Measurements from ENCODE around the gene NCKAP1.

NCKAP1 gene

GRCh38 chr2:182920631-182921056 is 117.6 kb downstream of the NCKAP1 start:
- Histone ChIP-seq H3K27ac (replicated peaks; ENCODE audit: low read length) (no peak overlapping the region), H3K4ac (ENCODE audit: low read length) (no peak overlapping the region), H3K18ac (ENCODE audit: low read length) (no peak overlapping the region), H3K4me2 (ENCODE audit: insufficient read depth, low read length, poor library complexity, severe bottlenecking) (no peak overlapping the region), H2AFZ (ENCODE audit: low read length) (no peak overlapping the region), H3K9ac (ENCODE audit: low read depth, low read length, poor library complexity) (no peak overlapping the region), H2BK120ac (ENCODE audit: low read depth, low read length) (no peak overlapping the region), H3K79me1 (ENCODE audit: low read depth, low read length) (no peaks in the 10 kb centered on the region), H4K91ac (ENCODE audit: low read depth, low read length, poor library complexity) (no peak overlapping the region), H3K4me3 (ENCODE audit: low read length in 2 of 2) (no peak overlapping the region), H3K4me1 (ENCODE audit: control insufficient read depth in 2 of 2, insufficient read depth in 1 of 2, low read depth in 1 of 2, low read length in 2 of 2) (peaks cover 0 to 3% of the 10 kb centered on the region in 2 donors), H3K27me3 (ENCODE audit: control insufficient read depth in 3 of 3, insufficient read depth in 3 of 3, low read depth in 1 of 3, low read length in 3 of 3) (no peaks in the 10 kb centered on the region), H3K9me3 (replicated peaks in 1 of 2; ENCODE audit: control insufficient read depth in 2 of 2, insufficient read depth in 1 of 2, low read depth in 1 of 2, low read length in 2 of 2) (no peaks in the 10 kb centered on the region), H3K14ac (ENCODE audit: low read length) (no peak overlapping the region), H3K23ac (ENCODE audit: low read depth, low read length, poor library complexity) (no peak overlapping the region), H3K36me3 (replicated peaks in 1 of 2; ENCODE audit: control insufficient read depth in 2 of 2, insufficient read depth in 2 of 2, low read length in 2 of 2) (peaks cover 3 to 88% of the 10 kb centered on the region in 2 donors), H2BK5ac (ENCODE audit: low read length) (no peak overlapping the region), H2AK5ac (ENCODE audit: low read depth, low read length) (no peak overlapping the region), H2BK15ac (ENCODE audit: low read length) (no peak overlapping the region), H2BK12ac (ENCODE audit: low read length) (no peak overlapping the region), H4K8ac (ENCODE audit: low read depth, low read length) (no peak overlapping the region)
- DNase-seq (ENCODE audit: low spot score), result no peak
- WGBS, 2 donors (ENCODE audit: extremely low coverage in 2 of 2, insufficient read length in 2 of 2, insufficient replicate concordance in 1 of 2), result no CpG with 5 or more reads among the region's 5 CpGs

- Histone ChIP-seq H3K79me1 (ENCODE audit: low read depth, low read length) (no peaks in the 10 kb centered on the region), H4K8ac (ENCODE audit: low read depth, low read length) (no peak overlapping the region), H2AFZ (ENCODE audit: low read length) (no peak overlapping the region), H3K9ac (ENCODE audit: low read depth, low read length, poor library complexity) (no peak overlapping the region), H2BK15ac (ENCODE audit: low read length) (no peak overlapping the region), H3K36me3 (replicated peaks in 1 of 2; ENCODE audit: control insufficient read depth in 2 of 2, insufficient read depth in 2 of 2, low read length in 2 of 2) (peaks cover 6 to 88% of the 10 kb centered on the region in 2 donors), H2AK5ac (ENCODE audit: low read depth, low read length) (no peak overlapping the region), H3K23ac (ENCODE audit: low read depth, low read length, poor library complexity) (no peak overlapping the region), H4K91ac (ENCODE audit: low read depth, low read length, poor library complexity) (no peak overlapping the region), H3K4ac (ENCODE audit: low read length) (no peak overlapping the region), H3K27ac (replicated peaks; ENCODE audit: low read length) (no peak overlapping the region), H3K4me3 (ENCODE audit: low read length in 2 of 2) (no peak overlapping the region), H3K4me2 (ENCODE audit: insufficient read depth, low read length, poor library complexity, severe bottlenecking) (no peak overlapping the region), H3K9me3 (replicated peaks in 1 of 2; ENCODE audit: control insufficient read depth in 2 of 2, insufficient read depth in 1 of 2, low read depth in 1 of 2, low read length in 2 of 2) (no peaks in the 10 kb centered on the region), H2BK12ac (ENCODE audit: low read length) (no peak overlapping the region), H3K27me3 (ENCODE audit: control insufficient read depth in 3 of 3, insufficient read depth in 3 of 3, low read depth in 1 of 3, low read length in 3 of 3) (no peaks in the 10 kb centered on the region), H2BK120ac (ENCODE audit: low read depth, low read length) (no peak overlapping the region), H2BK5ac (ENCODE audit: low read length) (no peak overlapping the region), H3K18ac (ENCODE audit: low read length) (no peak overlapping the region), H3K4me1 (ENCODE audit: control insufficient read depth in 2 of 2, insufficient read depth in 1 of 2, low read depth in 1 of 2, low read length in 2 of 2) (peaks cover 0 to 3% of the 10 kb centered on the region in 2 donors), H3K14ac (ENCODE audit: low read length) (no peak overlapping the region)
- no CpG with 5 or more reads among the region's 7 CpGs for WGBS, 2 donors (ENCODE audit: extremely low coverage in 2 of 2, insufficient read length in 2 of 2, insufficient replicate concordance in 1 of 2)
- no peak for DNase-seq (ENCODE audit: low spot score)
Measured at GRCh38 chr2:182920089-182920488, 118.2 kb downstream of the NCKAP1 start.

- no peak overlapping the region for H3K27ac ChIP-seq (replicated peaks; ENCODE audit: low read length)
Measured at GRCh38 chr2:182918961-182919652, 119.2 kb downstream of the NCKAP1 start.

GRCh38 chr2:182917924-182918323 is 120.3 kb downstream of the NCKAP1 start:
- no peak overlapping the region for H3K18ac ChIP-seq (ENCODE audit: low read length)
- peaks cover 7 to 89% of the 10 kb centered on the region in 2 donors for H3K36me3 ChIP-seq (replicated peaks in 1 of 2; ENCODE audit: control insufficient read depth in 2 of 2, insufficient read depth in 2 of 2, low read length in 2 of 2)
- H3K79me1 ChIP-seq (ENCODE audit: low read depth, low read length), result no peaks in the 10 kb centered on the region
- H3K4ac ChIP-seq (ENCODE audit: low read length), result no peak overlapping the region
- H4K8ac ChIP-seq (ENCODE audit: low read depth, low read length), result no peak overlapping the region
- no peak overlapping the region for H2AK5ac ChIP-seq (ENCODE audit: low read depth, low read length)
- H2BK12ac ChIP-seq (ENCODE audit: low read length), result no peak overlapping the region
- no peak overlapping the region for H2BK5ac ChIP-seq (ENCODE audit: low read length)
- H3K9me3 ChIP-seq (replicated peaks in 1 of 2; ENCODE audit: control insufficient read depth in 2 of 2, insufficient read depth in 1 of 2, low read depth in 1 of 2, low read length in 2 of 2), result no peaks in the 10 kb centered on the region
- no peak overlapping the region for H2AFZ ChIP-seq (ENCODE audit: low read length)
- H2BK15ac ChIP-seq (ENCODE audit: low read length), result no peak overlapping the region
- H3K4me3 ChIP-seq (ENCODE audit: low read length in 2 of 2), result no peak overlapping the region
- no peak overlapping the region for H4K91ac ChIP-seq (ENCODE audit: low read depth, low read length, poor library complexity)
- H3K4me2 ChIP-seq (ENCODE audit: insufficient read depth, low read length, poor library complexity, severe bottlenecking), result no peak overlapping the region
- H3K14ac ChIP-seq (ENCODE audit: low read length), result no peak overlapping the region
- peaks cover 0 to 3% of the 10 kb centered on the region in 2 donors for H3K4me1 ChIP-seq (ENCODE audit: control insufficient read depth in 2 of 2, insufficient read depth in 1 of 2, low read depth in 1 of 2, low read length in 2 of 2)
- H3K9ac ChIP-seq (ENCODE audit: low read depth, low read length, poor library complexity), result no peak overlapping the region
- no peak for DNase-seq (ENCODE audit: low spot score)
- no peak overlapping the region for H2BK120ac ChIP-seq (ENCODE audit: low read depth, low read length)
- no peak overlapping the region for H3K23ac ChIP-seq (ENCODE audit: low read depth, low read length, poor library complexity)
- H3K27me3 ChIP-seq (ENCODE audit: control insufficient read depth in 3 of 3, insufficient read depth in 3 of 3, low read depth in 1 of 3, low read length in 3 of 3), result no peaks in the 10 kb centered on the region
- no peak overlapping the region for H3K27ac ChIP-seq (replicated peaks; ENCODE audit: low read length)

More at GRCh38 chr2:182918961-182919652, 119.2 kb downstream of the NCKAP1 start:
- Histone ChIP-seq H3K14ac (ENCODE audit: low read length) (no peak overlapping the region), H3K9me3 (replicated peaks in 1 of 2; ENCODE audit: control insufficient read depth in 2 of 2, insufficient read depth in 1 of 2, low read depth in 1 of 2, low read length in 2 of 2) (no peaks in the 10 kb centered on the region), H3K4me1 (ENCODE audit: control insufficient read depth in 2 of 2, insufficient read depth in 1 of 2, low read depth in 1 of 2, low read length in 2 of 2) (peaks cover 0 to 3% of the 10 kb centered on the region in 2 donors), H2BK120ac (ENCODE audit: low read depth, low read length) (no peak overlapping the region), H3K36me3 (replicated peaks in 1 of 2; ENCODE audit: control insufficient read depth in 2 of 2, insufficient read depth in 2 of 2, low read length in 2 of 2) (peaks cover 10 to 89% of the 10 kb centered on the region in 2 donors), H2BK15ac (ENCODE audit: low read length) (no peak overlapping the region), H3K4me2 (ENCODE audit: insufficient read depth, low read length, poor library complexity, severe bottlenecking) (no peak overlapping the region), H3K4ac (ENCODE audit: low read length) (no peak overlapping the region), H3K79me1 (ENCODE audit: low read depth, low read length) (no peaks in the 10 kb centered on the region), H4K8ac (ENCODE audit: low read depth, low read length) (no peak overlapping the region), H2AFZ (ENCODE audit: low read length) (no peak overlapping the region), H3K18ac (ENCODE audit: low read length) (no peak overlapping the region), H4K91ac (ENCODE audit: low read depth, low read length, poor library complexity) (no peak overlapping the region), H3K9ac (ENCODE audit: low read depth, low read length, poor library complexity) (no peak overlapping the region), H2AK5ac (ENCODE audit: low read depth, low read length) (no peak overlapping the region), H3K27me3 (ENCODE audit: control insufficient read depth in 3 of 3, insufficient read depth in 3 of 3, low read depth in 1 of 3, low read length in 3 of 3) (no peaks in the 10 kb centered on the region), H2BK5ac (ENCODE audit: low read length) (no peak overlapping the region), H3K4me3 (ENCODE audit: low read length in 2 of 2) (no peak overlapping the region), H3K23ac (ENCODE audit: low read depth, low read length, poor library complexity) (no peak overlapping the region), H2BK12ac (ENCODE audit: low read length) (no peak overlapping the region)
- no peak for DNase-seq (ENCODE audit: low spot score)
- no CpG with 5 or more reads among the region's 1 CpG for WGBS, 2 donors (ENCODE audit: extremely low coverage in 2 of 2, insufficient read length in 2 of 2, insufficient replicate concordance in 1 of 2)
